ENCODE data around the gene CROCC. TPM values are rescaled to one million over a fixed set of nuclear protein-coding genes. Genes with fewer than 3 reads are reported as not detected.
"Not testable (repeated sequence)": the region's sequence is repeated elsewhere in the genome, so short reads cannot be mapped to it uniquely, and the experiment has no call there.

CROCC gene
- polyA plus RNA-seq, 12 donors, result 13.3 to 46.0 (median 18.7) TPM; not detected in 1

- no peak for DNase-seq
Measured at GRCh38 chr1:16915627-16915973, 6.1 kb upstream of the CROCC start.

- DNase-seq, result not testable (repeated sequence)
Measured at GRCh38 chr1:16916036-16916880, 5.5 kb upstream of the CROCC start.

- no peak for DNase-seq
Measured at GRCh38 chr1:16918371-16918770, 3.4 kb upstream of the CROCC start.

- DNase-seq, result not testable (repeated sequence)
Measured at GRCh38 chr1:16918936-16919665, 2.6 kb upstream of the CROCC start.

- DNase-seq, result no peak
Measured at GRCh38 chr1:16920951-16921350, 780 bp upstream of the CROCC start.

- DNase-seq, result no peak
Measured at GRCh38 chr1:16922466-16922865, 735 bp downstream of the CROCC start.

- DNase-seq, result no peak
Measured at GRCh38 chr1:16922885-16923431, 1.2 kb downstream of the CROCC start.

GRCh38 chr1:16924216-16924918 lies 2.6 kb downstream of the CROCC start:
- no peak for DNase-seq

GRCh38 chr1:16924919-16925477 lies 3.3 kb downstream of the CROCC start:
- no peak for DNase-seq

- no peak for DNase-seq
Measured at GRCh38 chr1:16925635-16926490, 4.1 kb downstream of the CROCC start.

GRCh38 chr1:16926491-16927073 lies 4.9 kb downstream of the CROCC start:
- no peak for DNase-seq

GRCh38 chr1:16927256-16927655 lies 5.5 kb downstream of the CROCC start:
- no peak for DNase-seq

GRCh38 chr1:16927711-16928485 lies 6.2 kb downstream of the CROCC start:
- DNase-seq, result no peak

- not testable (repeated sequence) for DNase-seq
Measured at GRCh38 chr1:16929146-16930041, 7.7 kb downstream of the CROCC start.

- DNase-seq, result not testable (repeated sequence)
Measured at GRCh38 chr1:16931206-16931934, 9.6 kb downstream of the CROCC start.

GRCh38 chr1:16933945-16934344 lies 12.2 kb downstream of the CROCC start:
- not testable (repeated sequence) for DNase-seq

GRCh38 chr1:16936580-16936979 lies 14.8 kb downstream of the CROCC start:
- DNase-seq, result not testable (repeated sequence)
